Measurements from ENCODE around the gene CHCHD10. TPM values are rescaled to one million over a fixed set of nuclear protein-coding genes. Genes with fewer than 3 reads are reported as not detected.
A peak's percentile ranks its signal among the peaks of the same experiment; 100 is the strongest.

Gene CHCHD10
- total and polyA plus RNA-seq, 2 experiments from 2014 or later, result 77.5 to 324 TPM

DNA sequence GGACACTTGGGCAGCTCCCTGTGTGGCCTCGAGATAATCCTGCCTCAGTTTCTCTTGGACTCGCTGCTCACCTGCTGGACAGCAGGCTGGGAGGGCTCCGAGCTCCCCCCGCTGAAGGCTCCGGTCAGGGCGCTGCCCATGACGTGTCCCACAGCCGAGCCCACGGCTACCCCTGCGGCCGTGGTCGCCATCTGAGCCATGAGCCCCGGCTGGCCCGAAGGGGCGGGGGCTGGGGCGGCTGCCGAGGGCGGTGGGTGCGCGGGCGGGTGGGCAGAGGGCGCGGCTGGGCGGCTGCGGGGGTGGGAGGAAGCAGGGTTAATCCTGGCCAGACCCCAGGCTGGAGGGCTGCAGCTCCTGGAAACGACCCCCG lies 484 bp downstream of the CHCHD10 start:
- TF ChIP-seq, protein P1, sequence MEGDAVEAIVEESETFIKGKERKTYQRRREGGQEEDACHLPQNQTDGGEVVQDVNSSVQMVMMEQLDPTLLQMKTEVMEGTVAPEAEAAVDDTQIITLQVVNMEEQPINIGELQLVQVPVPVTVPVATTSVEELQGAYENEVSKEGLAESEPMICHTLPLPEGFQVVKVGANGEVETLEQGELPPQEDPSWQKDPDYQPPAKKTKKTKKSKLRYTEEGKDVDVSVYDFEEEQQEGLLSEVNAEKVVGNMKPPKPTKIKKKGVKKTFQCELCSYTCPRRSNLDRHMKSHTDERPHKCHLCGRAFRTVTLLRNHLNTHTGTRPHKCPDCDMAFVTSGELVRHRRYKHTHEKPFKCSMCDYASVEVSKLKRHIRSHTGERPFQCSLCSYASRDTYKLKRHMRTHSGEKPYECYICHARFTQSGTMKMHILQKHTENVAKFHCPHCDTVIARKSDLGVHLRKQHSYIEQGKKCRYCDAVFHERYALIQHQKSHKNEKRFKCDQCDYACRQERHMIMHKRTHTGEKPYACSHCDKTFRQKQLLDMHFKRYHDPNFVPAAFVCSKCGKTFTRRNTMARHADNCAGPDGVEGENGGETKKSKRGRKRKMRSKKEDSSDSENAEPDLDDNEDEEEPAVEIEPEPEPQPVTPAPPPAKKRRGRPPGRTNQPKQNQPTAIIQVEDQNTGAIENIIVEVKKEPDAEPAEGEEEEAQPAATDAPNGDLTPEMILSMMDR (IDR thresholded peaks at IDR 0.05; ENCODE audit: low read depth, low read length), result no peak

DNA sequence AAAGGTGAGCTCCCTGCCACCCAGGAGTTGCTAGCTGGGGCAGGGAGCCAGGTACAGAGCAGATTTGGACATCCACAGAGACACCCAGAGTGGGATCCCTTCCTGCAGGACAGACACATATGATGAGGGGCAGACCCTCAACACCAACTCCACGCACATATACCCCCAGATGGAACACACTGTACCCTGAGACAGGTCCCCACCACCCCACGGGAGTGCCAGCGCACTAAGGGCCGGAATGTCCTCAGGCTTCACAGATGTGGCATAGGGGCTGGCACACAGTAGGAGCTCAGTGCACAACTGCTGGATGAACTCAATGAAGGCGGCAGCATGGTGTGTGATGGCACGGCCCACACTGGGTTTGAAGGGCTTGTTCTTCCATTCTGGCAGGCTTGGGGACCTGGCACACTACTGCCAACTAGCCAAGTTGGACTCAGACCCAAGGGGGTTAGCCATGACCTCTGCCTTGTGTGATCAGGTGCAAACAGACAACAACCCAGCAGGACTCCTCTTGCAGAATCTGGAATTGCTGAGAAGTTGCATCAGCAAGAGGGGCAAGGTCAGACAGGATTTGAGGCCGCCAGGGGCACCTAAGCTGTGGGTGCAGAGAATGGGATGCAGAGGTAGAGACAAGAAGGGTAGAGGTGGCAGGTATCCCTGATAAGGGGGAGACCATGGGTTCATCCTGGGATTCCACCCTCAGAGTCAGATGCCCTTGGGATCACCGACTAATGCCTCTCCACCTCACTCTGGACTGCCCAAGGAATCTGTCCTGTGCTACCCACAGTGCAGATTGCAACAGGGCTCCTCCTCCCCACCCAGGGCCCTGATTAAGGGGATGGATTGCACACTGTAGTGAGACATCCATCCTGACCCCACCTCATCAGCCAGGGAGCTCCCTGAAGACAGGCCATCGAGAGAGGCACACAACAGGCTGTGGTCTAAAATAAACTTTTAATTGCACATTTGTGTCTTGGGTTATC lies 2.6 kb downstream of the CHCHD10 start:
- Histone ChIP-seq H3K9me3 (ENCODE audit: low read depth) (no peaks in the 10 kb centered on the region), H3K36me3 (no peaks in the 10 kb centered on the region), H3K4me3 (no peak overlapping the region), H3K27ac (no peak overlapping the region), H3K4me1 (ENCODE audit: low read depth) (peaks cover 25% of the 10 kb centered on the region), H3K27me3 (no peaks in the 10 kb centered on the region)
- TF ChIP-seq, protein P1 (IDR thresholded peaks at IDR 0.05; ENCODE audit: low read depth, low read length), result no peak
- DNase-seq (ENCODE audit: low read depth in 1 of 2, low spot score in 1 of 2), result no peak

More for the DNA sequence above, 484 bp downstream of the CHCHD10 start:
- peak overlapping the region; percentile 71 for H3K4me3 ChIP-seq
- H3K27ac ChIP-seq, result peak overlapping the region; percentile 84
- no peak for DNase-seq (ENCODE audit: low read depth in 1 of 2, low spot score in 1 of 2)
- H3K36me3 ChIP-seq, result no peaks in the 10 kb centered on the region
- H3K4me1 ChIP-seq (ENCODE audit: low read depth), result peaks cover 26% of the 10 kb centered on the region
- no peaks in the 10 kb centered on the region for H3K27me3 ChIP-seq
- H3K9me3 ChIP-seq (ENCODE audit: low read depth), result no peaks in the 10 kb centered on the region

DNA sequence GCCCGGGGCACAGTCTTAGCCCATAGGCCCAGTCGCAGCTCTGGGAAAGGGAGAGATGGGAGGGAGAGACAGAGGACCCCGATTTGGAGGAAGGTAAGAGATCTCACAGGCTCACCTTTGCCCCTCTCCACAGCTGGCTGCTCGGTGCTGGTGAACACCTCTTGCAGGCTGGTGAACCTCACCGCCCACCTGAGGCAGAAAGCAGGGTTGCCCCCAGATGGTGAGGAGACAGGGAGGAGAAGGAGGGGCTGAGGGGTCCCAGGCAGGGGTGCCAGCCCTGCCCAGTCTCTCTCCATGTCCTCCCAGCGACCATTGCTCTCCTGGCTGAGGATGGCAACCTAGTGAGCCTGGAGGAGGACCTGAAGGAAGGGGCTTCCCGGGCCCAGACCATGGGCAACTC lies 3.8 kb downstream of the CHCHD10 start:
- no peaks in the 10 kb centered on the region for H3K27me3 ChIP-seq
- DNase-seq (ENCODE audit: low read depth in 1 of 2, low spot score in 1 of 2), result no peak
- H3K27ac ChIP-seq, result no peak overlapping the region
- H3K4me3 ChIP-seq, result no peak overlapping the region
- TF ChIP-seq, protein P1 (IDR thresholded peaks at IDR 0.05; ENCODE audit: low read depth, low read length), result no peak
- H3K36me3 ChIP-seq, result no peaks in the 10 kb centered on the region
- H3K4me1 ChIP-seq (ENCODE audit: low read depth), result peaks cover 24% of the 10 kb centered on the region
- no peaks in the 10 kb centered on the region for H3K9me3 ChIP-seq (ENCODE audit: low read depth)

GRCh38 chr22:23763579-23763945 lies 4.2 kb downstream of the CHCHD10 start:
- DNase-seq (ENCODE audit: low read depth in 1 of 2, low spot score in 1 of 2), result peak in 1 of 2 donors; percentile 44
- Histone ChIP-seq H3K27me3 (no peaks in the 10 kb centered on the region), H3K4me3 (no peak overlapping the region), H3K36me3 (no peaks in the 10 kb centered on the region), H3K27ac (no peak overlapping the region), H3K4me1 (ENCODE audit: low read depth) (peaks cover 20% of the 10 kb centered on the region), H3K9me3 (ENCODE audit: low read depth) (no peaks in the 10 kb centered on the region)
- TF ChIP-seq, protein P1 (IDR thresholded peaks at IDR 0.05; ENCODE audit: low read depth, low read length), result no peak

DNA sequence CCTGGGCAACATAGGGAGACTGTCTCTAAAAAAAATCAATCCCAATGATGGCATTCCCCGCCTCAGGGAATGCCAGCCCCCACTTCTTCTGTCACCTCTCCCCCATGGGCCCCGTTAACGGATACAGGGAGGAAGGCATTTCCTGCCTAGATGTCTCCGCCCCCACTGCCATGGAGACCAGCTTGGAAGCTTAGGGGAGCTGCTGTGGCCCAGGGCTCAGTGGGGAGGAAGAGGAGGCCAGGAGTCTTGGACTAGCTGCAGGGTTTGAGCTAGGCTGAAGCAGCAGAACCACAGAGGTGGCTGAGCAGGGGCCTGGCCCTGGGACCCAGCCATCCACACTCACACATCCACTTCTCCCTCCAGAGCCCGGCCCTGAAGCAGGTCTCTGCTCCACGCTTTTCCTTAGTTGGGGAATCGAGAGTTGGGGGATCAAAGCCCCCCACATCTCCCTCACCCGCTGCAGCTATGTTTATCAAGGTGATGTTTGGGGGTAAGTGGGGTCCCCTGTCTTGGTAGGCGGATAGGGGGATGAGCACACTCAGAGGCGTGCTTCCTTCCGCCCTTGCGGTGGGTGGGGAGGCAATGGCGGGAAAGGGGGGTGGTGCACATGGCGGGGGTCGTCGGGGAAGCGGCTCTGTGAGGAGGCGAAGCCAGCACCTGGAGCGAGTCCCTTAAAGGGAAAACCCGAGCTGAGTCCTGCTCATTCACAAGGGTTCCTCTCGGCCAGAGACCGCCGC lies 4.8 kb downstream of the CHCHD10 start, which contains the start of gene C22orf15:
Gene C22orf15, plus strand, starts transcription at position 149 of the 737 bp plus-strand sequence. Its CDS starts 317 bp downstream, at position 466.
- Histone ChIP-seq H3K27me3 (no peaks in the 10 kb centered on the region), H3K36me3 (no peaks in the 10 kb centered on the region), H3K9me3 (ENCODE audit: low read depth) (no peaks in the 10 kb centered on the region), H3K4me3 (no peak within 1 kb of the TSS), H3K4me1 (ENCODE audit: low read depth) (peaks cover 18% of the 10 kb centered on the region), H3K27ac (no peak within 1 kb of the TSS)
- TF ChIP-seq, protein P1 (IDR thresholded peaks at IDR 0.05; ENCODE audit: low read depth, low read length), result no peak
- peak in 1 of 2 donors; percentile 66 for DNase-seq (ENCODE audit: low read depth in 1 of 2, low spot score in 1 of 2)
